Muscle of leg (tissue), 11 donors: ENCODE data around the gene PRM1. TPM values are rescaled to one million over a fixed set of nuclear protein-coding genes. Genes with fewer than 3 reads are reported as not detected.

Experiments used
- DNase-seq: peaks from one replicate; pipeline ENCODE4 v3.0.0; 2013
- H3K27ac ChIP-seq: one replicate; pipeline ENCODE4 v1.5.1; 2013; ENCODE audit warnings: mild to moderate bottlenecking, low read length, control low read depth
- H3K27me3 ChIP-seq: one replicate; pipeline ENCODE4 v1.6.1; 2013; ENCODE audit warnings: low read length; ENCODE audit not compliant: control insufficient read depth, insufficient read depth
- H3K36me3 ChIP-seq: one replicate; pipeline ENCODE4 v1.6.1; 2013; ENCODE audit warnings: low read length; ENCODE audit not compliant: control insufficient read depth, insufficient read depth
- H3K4me1 ChIP-seq: one replicate; pipeline ENCODE4 v1.6.1; 2013; ENCODE audit warnings: low read length; ENCODE audit not compliant: control insufficient read depth, insufficient read depth
- H3K4me3 ChIP-seq: one replicate; pipeline ENCODE4 v1.5.1; 2013; ENCODE audit warnings: low read length, control low read depth
- H3K9me3 ChIP-seq: replicated peaks from 2 replicates; pipeline ENCODE4 v1.6.1; 2013; ENCODE audit warnings: low read depth, low read length; ENCODE audit not compliant: control insufficient read depth
- WGBS: methylation state at CpG from one replicate; pipeline ENCODE4 v1.1.5; 2013; ENCODE audit warnings: missing lambda C conversion rate; ENCODE audit not compliant: insufficient coverage; 5-methylcytosine and 5-hydroxymethylcytosine counted together
- polyA plus RNA-seq, 8 donors: library from polyadenylated mRNA; unstranded; fragments of 120-200 nt; gene quantifications; one replicate each; pipeline versions ENCODE4 v1.2.1 to v1.2.3, GENCODE V29; 2013; ENCODE audit warnings: inconsistent platforms in 1 of 8, low replicate concordance in 1 of 8; ENCODE audit not compliant: insufficient read length in 8 of 8, insufficient read depth in 1 of 8
- total RNA-seq: library from RNA; stranded (reverse); fragments of 120-200 nt; gene quantifications from one replicate; pipeline ENCODE4 v1.2.4, GENCODE V29; 2013

The PRM1 gene
- total and polyA plus RNA-seq, 9 donors = not detected

GRCh38 chr16:11252482-11252931 lies 28.6 kb downstream of the PRM1 start:
- no peak for DNase-seq
- Histone ChIP-seq H3K36me3 (peaks cover 3% of the 10 kb centered on the region), H3K27ac (no peak overlapping the region), H3K4me3 (no peak overlapping the region), H3K9me3 (no peaks in the 10 kb centered on the region), H3K27me3 (peaks cover 14% of the 10 kb centered on the region), H3K4me1 (peaks cover 23% of the 10 kb centered on the region)
- 85% methylated on average over 7 of the region's 8 CpGs for WGBS

- no peak for DNase-seq
- peaks cover 14% of the 10 kb centered on the region for H3K27me3 ChIP-seq
- H3K9me3 ChIP-seq = no peaks in the 10 kb centered on the region
- no peak overlapping the region for H3K4me3 ChIP-seq
- H3K4me1 ChIP-seq = peaks cover 16% of the 10 kb centered on the region
- H3K27ac ChIP-seq = no peak overlapping the region
- peaks cover 3% of the 10 kb centered on the region for H3K36me3 ChIP-seq
- WGBS = 84% methylated on average over 7 of the region's 18 CpGs
Measured at GRCh38 chr16:11251525-11252481, 29.3 kb downstream of the PRM1 start.

GRCh38 chr16:11250786-11251524 lies 30.2 kb downstream of the PRM1 start:
- H3K4me1 ChIP-seq = peaks cover 14% of the 10 kb centered on the region
- H3K9me3 ChIP-seq = peaks cover 3% of the 10 kb centered on the region
- peaks cover 14% of the 10 kb centered on the region for H3K27me3 ChIP-seq
- DNase-seq = no peak
- peaks cover 3% of the 10 kb centered on the region for H3K36me3 ChIP-seq
- 100% methylated on average over 2 of the region's 10 CpGs for WGBS
- H3K4me3 ChIP-seq = no peak overlapping the region
- H3K27ac ChIP-seq = no peak overlapping the region

GRCh38 chr16:11250091-11250785 lies 30.9 kb downstream of the PRM1 start:
- H3K4me1 ChIP-seq = peaks cover 14% of the 10 kb centered on the region
- peaks cover 14% of the 10 kb centered on the region for H3K27me3 ChIP-seq
- H3K27ac ChIP-seq = no peak overlapping the region
- H3K4me3 ChIP-seq = no peak overlapping the region
- WGBS = 44% methylated on average over 15 of the region's 16 CpGs
- DNase-seq = no peak
- peaks cover 3% of the 10 kb centered on the region for H3K9me3 ChIP-seq
- H3K36me3 ChIP-seq = peaks cover 3% of the 10 kb centered on the region

GRCh38 chr16:11249233-11250061 lies 31.7 kb downstream of the PRM1 start:
- Histone ChIP-seq H3K9me3 (peaks cover 3% of the 10 kb centered on the region), H3K27me3 (peaks cover 11% of the 10 kb centered on the region), H3K27ac (no peak overlapping the region), H3K36me3 (peaks cover 3% of the 10 kb centered on the region), H3K4me3 (no peak overlapping the region), H3K4me1 (peaks cover 11% of the 10 kb centered on the region)
- DNase-seq = no peak
- 86% methylated on average over 57 of the region's 63 CpGs for WGBS

- 80% methylated on average over 6 of the region's 8 CpGs for WGBS
Measured at GRCh38 chr16:11248133-11248532, 33.0 kb downstream of the PRM1 start.

GRCh38 chr16:11245988-11246387 lies 35.1 kb downstream of the PRM1 start:
- Histone ChIP-seq H3K9me3 (peaks cover 3% of the 10 kb centered on the region), H3K27ac (no peak overlapping the region), H3K27me3 (no peaks in the 10 kb centered on the region), H3K4me1 (peaks cover 4% of the 10 kb centered on the region), H3K36me3 (no peaks in the 10 kb centered on the region), H3K4me3 (no peak overlapping the region)
- DNase-seq = no peak

More at GRCh38 chr16:11248133-11248532, 33.0 kb downstream of the PRM1 start:
- Histone ChIP-seq H3K36me3 (peaks cover 3% of the 10 kb centered on the region), H3K4me1 (peaks cover 2% of the 10 kb centered on the region), H3K9me3 (peaks cover 3% of the 10 kb centered on the region), H3K4me3 (no peak overlapping the region), H3K27ac (no peak overlapping the region), H3K27me3 (peaks cover 2% of the 10 kb centered on the region)
- no peak for DNase-seq

GRCh38 chr16:11245222-11245737 lies 35.9 kb downstream of the PRM1 start:
- peaks cover 3% of the 10 kb centered on the region for H3K9me3 ChIP-seq
- H3K4me1 ChIP-seq = peaks cover 8% of the 10 kb centered on the region
- no peaks in the 10 kb centered on the region for H3K36me3 ChIP-seq
- H3K27me3 ChIP-seq = no peaks in the 10 kb centered on the region
- 52% methylated on average over 3 of the region's 5 CpGs for WGBS
- H3K27ac ChIP-seq = no peak overlapping the region
- no peak overlapping the region for H3K4me3 ChIP-seq
- no peak for DNase-seq

- 71% methylated on average over 4 of the region's 12 CpGs for WGBS
- no peaks in the 10 kb centered on the region for H3K27me3 ChIP-seq
Measured at GRCh38 chr16:11242658-11243057, 38.5 kb downstream of the PRM1 start.

More at GRCh38 chr16:11242658-11243057, 38.5 kb downstream of the PRM1 start:
- Histone ChIP-seq H3K36me3 (no peaks in the 10 kb centered on the region), H3K27ac (no peak overlapping the region), H3K4me3 (no peak overlapping the region), H3K4me1 (peaks cover 11% of the 10 kb centered on the region), H3K9me3 (peaks cover 3% of the 10 kb centered on the region)
- DNase-seq = no peak
